GM18511 (cell line): ENCODE measurements around the gene IRF2BPL.

Experiments
- ATAC-seq: cut with Tn5 transposase; IDR thresholded peaks from one replicate; pipeline ENCODE4 v1.9.1; 2021; ENCODE audit warnings: mild to moderate bottlenecking, moderate library complexity; ENCODE audit not compliant: unreplicated experiment

The IRF2BPL gene

GRCh38 chr14:77028384-77029231 lies at the start of gene IRF2BPL:
TSS of gene IRF2BPL (minus strand) at chr14:77028708. CDS start at chr14:77027792, 916 bp downstream.
- ATAC-seq: peak; percentile 71

GRCh38 chr14:77077040-77077439 lies 48.5 kb upstream of the IRF2BPL start:
- no peak for ATAC-seq

- no peak for ATAC-seq
These were observed 47.7 kb upstream of the IRF2BPL start for GRCh38 chr14:77076113-77076631.

GRCh38 chr14:77074969-77075368 lies 46.5 kb upstream of the IRF2BPL start:
- ATAC-seq: no peak

- no peak for ATAC-seq
These were observed 43.5 kb upstream of the IRF2BPL start for GRCh38 chr14:77071938-77072388.

- no peak for ATAC-seq
These were observed 41.0 kb upstream of the IRF2BPL start for GRCh38 chr14:77069551-77069950.

GRCh38 chr14:77068517-77069200 lies 40.2 kb upstream of the IRF2BPL start:
- ATAC-seq: no peak

- no peak for ATAC-seq
These were observed 39.4 kb upstream of the IRF2BPL start for GRCh38 chr14:77067632-77068516.

GRCh38 chr14:77066578-77067172 lies 38.2 kb upstream of the IRF2BPL start:
- ATAC-seq: no peak

GRCh38 chr14:77065851-77066577 lies 37.5 kb upstream of the IRF2BPL start:
- no peak for ATAC-seq

GRCh38 chr14:77064521-77065178 lies 36.1 kb upstream of the IRF2BPL start:
- ATAC-seq: no peak

- ATAC-seq: no peak
These were observed 35.2 kb upstream of the IRF2BPL start for GRCh38 chr14:77063571-77064171.

GRCh38 chr14:77062261-77062660 lies 33.8 kb upstream of the IRF2BPL start:
- ATAC-seq: no peak

GRCh38 chr14:77061630-77062257 lies 33.2 kb upstream of the IRF2BPL start:
- ATAC-seq: no peak

GRCh38 chr14:77059276-77059915 lies 30.9 kb upstream of the IRF2BPL start:
- ATAC-seq: no peak

- no peak for ATAC-seq
These were observed 30.3 kb upstream of the IRF2BPL start for GRCh38 chr14:77058785-77059184.

- ATAC-seq: no peak
These were observed 29.6 kb upstream of the IRF2BPL start for GRCh38 chr14:77058117-77058516.

GRCh38 chr14:77055981-77056380 lies 27.5 kb upstream of the IRF2BPL start:
- ATAC-seq: no peak
